ENCODE measurements around the gene VAV2. TPM values are rescaled to one million over a fixed set of nuclear protein-coding genes. Genes with fewer than 3 reads are reported as not detected.
"Not testable (repeated sequence)": the region's sequence is repeated elsewhere in the genome, so short reads cannot be mapped to it uniquely, and the experiment has no call there.

Gene VAV2
- polyA plus RNA-seq, 2 of the 4 experiments (the other 2 are of a cell fraction): 9.8 to 21.4 TPM

GRCh38 chr9:133767625-133768024, 224.5 kb downstream of the VAV2 start:
- WGBS (ENCODE audit: missing lambda C conversion rate): 100% methylated on average over 1 of the region's 1 CpG
- POLR2A ChIA-PET: no interaction called here
- no peak for ATAC-seq
- Histone ChIP-seq H3K27ac (no peak overlapping the region), H3K4me3 (no peak overlapping the region), H3K4me1 (no peaks in the 10 kb centered on the region), H3K9me3 (peaks cover 12% of the 10 kb centered on the region), H3K4me2 (no peak overlapping the region)
- TF ChIP-seq HOXB5 (CRISPR knock-in tag; IDR thresholded peaks at IDR 0.05): no peak
- no peak for TF ChIP-seq HMGXB4 (CRISPR knock-in tag; IDR thresholded peaks at IDR 0.05; ENCODE audit: borderline replicate concordance)
- TF ChIP-seq ZSCAN20 (CRISPR knock-in tag; IDR thresholded peaks at IDR 0.05): no peak
- no peak for TF ChIP-seq CHD4 (IDR thresholded peaks at IDR 0.05; ENCODE audit: borderline replicate concordance)
- TF ChIP-seq RFX5 (IDR thresholded peaks at IDR 0.05): no peak
- TF ChIP-seq RNF2 (IDR thresholded peaks at IDR 0.05; ENCODE audit: borderline replicate concordance, low read depth): no peak
- CTCF ChIA-PET: interaction anchor here (0.7 to 5.1 kb wide), 6 partner anchors 10 to 227 kb away, joined by 3 to 57 read pairs (median 4); no protein-coding TSS in a partner anchor
- no peak for DNase-seq (ENCODE audit: low read depth in 1 of 2, low spot score in 1 of 2)
- FAIRE-seq: no peak

GRCh38 chr9:133767008-133767407, 225.1 kb downstream of the VAV2 start:
- Histone ChIP-seq H3K4me3 (no peak overlapping the region), H3K4me1 (no peaks in the 10 kb centered on the region), H3K27ac (no peak overlapping the region), H3K9me3 (peaks cover 12% of the 10 kb centered on the region), H3K4me2 (no peak overlapping the region)
- ChIA-PET CTCF (interaction anchor here (0.7 to 5.1 kb wide), 6 partner anchors 11 to 228 kb away, joined by 3 to 57 read pairs (median 4); no protein-coding TSS in a partner anchor), POLR2A (no interaction called here)
- WGBS (ENCODE audit: missing lambda C conversion rate): 78% methylated on average over 1 of the region's 1 CpG
- TF ChIP-seq USF2 (IDR thresholded peaks at IDR 0.05): no peak
- TF ChIP-seq SREBF2 (IDR thresholded peaks at IDR 0.05): no peak
- no peak for TF ChIP-seq MAFK (IDR thresholded peaks at IDR 0.05; ENCODE audit: partially characterized antibody)
- no peak for TF ChIP-seq POLR2A (IDR thresholded peaks at IDR 0.05; ENCODE audit: low read length)
- TF ChIP-seq RNF2 (IDR thresholded peaks at IDR 0.05; ENCODE audit: borderline replicate concordance, low read depth): no peak
- no peak for TF ChIP-seq MAX (IDR thresholded peaks at IDR 0.05)
- no peak for TF ChIP-seq KDM5A (IDR thresholded peaks at IDR 0.05)
- no peak for TF ChIP-seq RCOR1 (IDR thresholded peaks at IDR 0.05; ENCODE audit: low read depth, low read length)
- no peak for TF ChIP-seq ZFP36 (IDR thresholded peaks at IDR 0.05; ENCODE audit: borderline replicate concordance, partially characterized antibody)
- no peak for TF ChIP-seq TFCP2L1 (CRISPR knock-in tag; IDR thresholded peaks at IDR 0.05)
- TF ChIP-seq CBX8 (IDR thresholded peaks at IDR 0.05): no peak
- no peak for TF ChIP-seq ELK1 (IDR thresholded peaks at IDR 0.05; ENCODE audit: low read depth, low read length)
- TF ChIP-seq REST (IDR thresholded peaks at IDR 0.05): no peak
- no peak for TF ChIP-seq EHF (CRISPR knock-in tag; IDR thresholded peaks at IDR 0.05)
- no peak for TF ChIP-seq HDAC2 (IDR thresholded peaks at IDR 0.05)
- TF ChIP-seq SMC3 (IDR thresholded peaks at IDR 0.05): no peak
- TF ChIP-seq RFX5 (IDR thresholded peaks at IDR 0.05): no peak
- TF ChIP-seq RAD21 (conservative IDR thresholded peaks at IDR 0.05 in 1 of 2, IDR thresholded peaks at IDR 0.05 in 1 of 2): no peak
- ATAC-seq (no peak), DNase-seq (ENCODE audit: low read depth in 1 of 2, low spot score in 1 of 2) (no peak), FAIRE-seq (no peak)

- FAIRE-seq; H3K4me2 ChIP-seq; ATAC-seq; H3K4me3 ChIP-seq; POLR2A ChIA-PET; H3K27ac ChIP-seq; H3K4me1 ChIP-seq; DNase-seq (ENCODE audit: low read depth in 1 of 2, low spot score in 1 of 2): not testable (repeated sequence)
- H3K9me3 ChIP-seq: peaks cover 12% of the 10 kb centered on the region
- WGBS (ENCODE audit: missing lambda C conversion rate): 93% methylated on average over 3 of the region's 3 CpGs
- CTCF ChIA-PET: interaction anchor here (1.3 to 2.5 kb wide), 2 partner anchors 12 to 26 kb away, joined by 3 to 11 read pairs; no protein-coding TSS in a partner anchor
Observed at GRCh38 chr9:133766234-133766633, 225.9 kb downstream of the VAV2 start.

Measured in A549 (cell line).